ENCODE measurements around the gene HABP2.

The HABP2 gene

DNA sequence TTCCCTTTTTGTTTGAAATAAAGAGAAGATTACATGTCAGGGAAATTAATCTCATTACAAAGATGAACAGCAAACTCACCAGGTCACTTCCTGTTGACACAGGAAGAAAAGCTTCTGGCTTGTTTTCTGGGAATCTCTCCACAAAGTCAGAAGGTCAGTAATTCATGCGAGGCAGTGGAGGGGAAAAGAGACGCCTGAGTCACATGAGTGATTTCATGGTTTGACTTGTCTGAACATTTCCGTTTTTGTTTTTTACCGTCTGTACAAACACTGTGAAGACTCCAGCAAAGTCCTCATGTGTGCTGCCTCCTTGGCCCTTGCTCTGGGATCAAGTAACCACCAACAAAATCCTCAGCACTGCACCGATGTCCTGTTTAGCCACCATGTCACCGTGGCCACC lies 2.5 kb upstream of the HABP2 start:
- Mint-ChIP-seq H3K36me3 (ENCODE audit: insufficient read depth) (no peaks in the 10 kb centered on the region), H3K27me3 (peaks cover 24% of the 10 kb centered on the region), H3K4me1 (no peaks in the 10 kb centered on the region), H3K9me3 (no peaks in the 10 kb centered on the region), H3K27ac (ENCODE audit: low read depth) (no peak overlapping the region), H3K4me3 (no peak overlapping the region)
- DNase-seq (ENCODE audit: low spot score in 2 of 2) (no peak), ATAC-seq (replicated peaks; ENCODE audit: extremely low read depth, poor library complexity, severe bottlenecking) (no peak)

DNA sequence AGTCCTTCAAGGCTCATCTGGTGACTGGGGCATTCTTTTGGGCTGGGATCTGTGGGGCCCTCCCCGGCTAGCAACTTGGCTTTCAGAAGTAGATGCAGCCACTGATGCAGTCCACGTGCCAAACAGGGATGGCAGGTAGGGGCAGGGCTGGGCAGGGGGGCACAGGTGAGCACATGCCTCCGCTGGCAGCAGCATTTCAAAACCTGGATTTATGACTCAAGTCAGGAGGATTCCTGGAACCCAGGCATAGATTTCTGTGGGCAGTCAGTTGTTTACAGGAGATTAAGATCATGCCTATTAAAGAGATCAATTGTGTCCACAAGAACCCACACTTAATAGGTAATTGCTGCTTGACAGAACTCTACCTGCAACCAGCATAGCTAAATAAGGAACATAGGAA lies 839 bp upstream of the HABP2 start:
- Mint-ChIP-seq H3K36me3 (ENCODE audit: insufficient read depth) (no peaks in the 10 kb centered on the region), H3K27me3 (peaks cover 28% of the 10 kb centered on the region), H3K4me3 (no peak overlapping the region), H3K9me3 (no peaks in the 10 kb centered on the region), H3K4me1 (no peaks in the 10 kb centered on the region), H3K27ac (ENCODE audit: low read depth) (no peak overlapping the region)
- ATAC-seq (replicated peaks; ENCODE audit: extremely low read depth, poor library complexity, severe bottlenecking) = no peak
- DNase-seq (ENCODE audit: low spot score in 2 of 2) = no peak

- Mint-ChIP-seq H3K4me1 (no peaks in the 10 kb centered on the region), H3K27me3 (peaks cover 38% of the 10 kb centered on the region), H3K4me3 (no peak overlapping the region), H3K36me3 (ENCODE audit: insufficient read depth) (no peaks in the 10 kb centered on the region), H3K27ac (ENCODE audit: low read depth) (no peak overlapping the region), H3K9me3 (no peaks in the 10 kb centered on the region)
- ATAC-seq (replicated peaks; ENCODE audit: extremely low read depth, poor library complexity, severe bottlenecking) (no peak), DNase-seq (ENCODE audit: low spot score in 2 of 2) (no peak)
Observed at GRCh38 chr10:113553149-113553548, 296 bp downstream of the HABP2 start.

DNA sequence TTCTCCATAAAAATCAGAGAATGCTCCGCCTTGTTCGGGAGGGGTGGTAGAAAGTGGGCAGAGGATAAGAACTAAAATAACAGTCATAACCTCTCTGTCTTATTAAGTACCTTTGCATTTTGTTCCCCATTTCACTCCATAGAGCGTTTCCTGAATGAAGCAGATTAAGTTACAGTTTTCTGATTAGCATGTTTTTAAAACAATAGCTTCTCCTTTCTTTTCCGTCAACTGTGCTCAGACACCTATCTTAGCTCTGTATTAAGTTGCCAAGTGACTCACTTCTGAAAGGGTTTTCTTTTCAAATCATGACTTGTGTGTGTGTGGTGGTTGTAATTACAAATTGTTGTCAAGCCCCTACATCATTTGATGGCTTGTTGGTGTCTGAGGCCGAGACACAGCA lies 1.4 kb downstream of the HABP2 start:
- H3K9me3 Mint-ChIP-seq = no peaks in the 10 kb centered on the region
- no peak for ATAC-seq (replicated peaks; ENCODE audit: extremely low read depth, poor library complexity, severe bottlenecking)
- H3K27me3 Mint-ChIP-seq = peaks cover 44% of the 10 kb centered on the region
- H3K4me1 Mint-ChIP-seq = no peaks in the 10 kb centered on the region
- H3K4me3 Mint-ChIP-seq = no peak overlapping the region
- DNase-seq (ENCODE audit: low spot score in 2 of 2) = no peak
- no peak overlapping the region for H3K27ac Mint-ChIP-seq (ENCODE audit: low read depth)
- no peaks in the 10 kb centered on the region for H3K36me3 Mint-ChIP-seq (ENCODE audit: insufficient read depth)

- Mint-ChIP-seq H3K4me1 (no peaks in the 10 kb centered on the region), H3K4me3 (no peak overlapping the region), H3K36me3 (ENCODE audit: insufficient read depth) (no peaks in the 10 kb centered on the region), H3K27me3 (peaks cover 54% of the 10 kb centered on the region), H3K27ac (ENCODE audit: low read depth) (no peak overlapping the region), H3K9me3 (no peaks in the 10 kb centered on the region)
- ATAC-seq (replicated peaks; ENCODE audit: extremely low read depth, poor library complexity, severe bottlenecking) (no peak), DNase-seq (ENCODE audit: low spot score in 2 of 2) (no peak)
Observed at GRCh38 chr10:113555245-113555644, 2.4 kb downstream of the HABP2 start.

DNA sequence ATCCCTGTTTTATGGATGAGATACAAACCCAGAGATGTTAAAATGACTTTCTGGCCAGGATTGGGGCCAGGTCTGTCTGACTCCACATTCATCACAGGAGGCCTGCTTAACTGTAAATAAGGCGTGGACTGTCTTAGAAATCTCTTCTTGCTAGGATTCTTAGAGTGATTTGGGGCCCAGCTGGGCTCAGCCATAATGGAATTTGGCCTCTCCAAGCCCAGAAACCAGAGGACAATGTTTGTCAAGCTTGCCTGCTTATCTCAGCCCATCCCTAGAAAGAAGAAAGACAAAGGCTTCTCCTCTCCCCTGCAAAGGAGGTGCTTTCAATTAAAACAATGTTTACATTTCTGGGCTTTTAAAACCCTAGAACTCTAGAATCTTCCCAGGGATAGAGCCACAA lies 2.9 kb downstream of the HABP2 start:
- ATAC-seq (replicated peaks; ENCODE audit: extremely low read depth, poor library complexity, severe bottlenecking) (no peak), DNase-seq (ENCODE audit: low spot score in 2 of 2) (no peak)
- Mint-ChIP-seq H3K27ac (ENCODE audit: low read depth) (no peak overlapping the region), H3K9me3 (no peaks in the 10 kb centered on the region), H3K36me3 (ENCODE audit: insufficient read depth) (no peaks in the 10 kb centered on the region), H3K27me3 (peaks cover 58% of the 10 kb centered on the region), H3K4me3 (no peak overlapping the region), H3K4me1 (no peaks in the 10 kb centered on the region)

DNA sequence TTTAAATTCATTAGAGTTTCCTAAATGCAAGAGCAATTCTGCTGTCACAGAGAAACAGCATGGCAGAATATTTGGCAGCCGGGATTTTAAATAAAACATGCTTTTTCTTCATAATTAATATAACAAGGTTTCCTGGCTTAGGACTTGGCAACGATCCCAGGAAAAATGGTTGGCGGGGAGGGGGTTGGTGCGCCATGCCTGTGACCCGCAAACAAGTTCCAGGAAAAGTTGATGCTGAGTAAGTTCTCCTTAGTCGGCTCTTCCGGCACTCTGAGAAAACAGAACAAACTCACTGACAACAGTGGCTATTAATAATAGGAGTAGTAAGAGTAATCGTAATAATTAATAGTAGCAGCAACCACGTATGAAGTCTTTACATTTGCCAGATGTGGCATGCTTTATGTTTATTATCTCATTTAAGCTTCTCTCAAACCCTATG lies 4.6 kb downstream of the HABP2 start:
- Mint-ChIP-seq H3K27ac (ENCODE audit: low read depth) (no peak overlapping the region), H3K27me3 (peaks cover 58% of the 10 kb centered on the region), H3K4me1 (no peaks in the 10 kb centered on the region), H3K9me3 (no peaks in the 10 kb centered on the region), H3K4me3 (no peak overlapping the region), H3K36me3 (ENCODE audit: insufficient read depth) (no peaks in the 10 kb centered on the region)
- DNase-seq (ENCODE audit: low spot score in 2 of 2) (no peak), ATAC-seq (replicated peaks; ENCODE audit: extremely low read depth, poor library complexity, severe bottlenecking) (no peak)

DNA sequence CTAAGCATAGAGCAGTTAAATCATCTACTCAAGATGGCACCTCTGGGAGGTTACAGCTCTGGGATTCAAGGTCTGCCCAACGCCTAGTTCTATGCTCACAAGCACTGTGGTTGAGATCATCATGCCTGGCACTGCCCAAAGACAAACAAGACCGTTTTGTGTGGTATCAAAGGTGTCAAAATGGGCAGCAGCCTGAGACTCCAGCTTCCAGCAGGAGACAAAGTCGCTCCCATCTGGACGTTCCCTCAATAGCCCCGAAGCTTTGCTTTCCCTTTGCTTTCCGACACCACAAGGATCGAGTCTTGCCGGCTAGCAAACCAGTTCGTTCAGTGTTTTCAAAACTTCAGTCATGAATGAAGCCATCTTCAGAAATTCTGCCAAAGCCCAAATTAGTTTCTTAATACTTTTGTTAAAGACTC lies 5.1 kb downstream of the HABP2 start:
- DNase-seq (ENCODE audit: low spot score in 2 of 2) (no peak), ATAC-seq (replicated peaks; ENCODE audit: extremely low read depth, poor library complexity, severe bottlenecking) (no peak)
- peaks cover 57% of the 10 kb centered on the region for H3K27me3 Mint-ChIP-seq
- no peaks in the 10 kb centered on the region for H3K9me3 Mint-ChIP-seq
- no peaks in the 10 kb centered on the region for H3K36me3 Mint-ChIP-seq (ENCODE audit: insufficient read depth)
- no peak overlapping the region for H3K27ac Mint-ChIP-seq (ENCODE audit: low read depth)
- no peak overlapping the region for H3K4me3 Mint-ChIP-seq
- peaks cover under 1% of the 10 kb centered on the region for H3K4me1 Mint-ChIP-seq

DNA sequence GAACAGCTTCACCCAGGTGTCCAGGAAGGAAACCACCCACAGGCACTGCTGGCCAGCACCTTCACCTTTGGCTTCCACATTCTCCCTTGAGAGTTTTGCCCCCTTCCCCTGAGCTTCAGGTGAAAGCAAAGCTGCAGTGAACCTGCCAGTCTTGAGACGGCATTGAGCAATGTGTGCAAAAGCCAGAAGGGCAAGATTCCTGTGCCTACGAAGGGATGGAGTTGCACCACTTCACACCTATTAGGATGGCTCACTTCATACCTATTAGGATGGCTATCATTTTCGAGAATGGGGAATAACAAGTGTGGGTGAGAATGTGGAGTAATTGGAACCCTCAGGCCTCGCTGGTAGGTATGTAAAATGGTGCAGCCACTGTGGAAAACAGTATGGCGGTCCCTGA lies 7.2 kb downstream of the HABP2 start:
- H3K36me3 Mint-ChIP-seq (ENCODE audit: insufficient read depth) = no peaks in the 10 kb centered on the region
- peaks cover 35% of the 10 kb centered on the region for H3K27me3 Mint-ChIP-seq
- no peak overlapping the region for H3K4me3 Mint-ChIP-seq
- peaks cover 7% of the 10 kb centered on the region for H3K4me1 Mint-ChIP-seq
- no peaks in the 10 kb centered on the region for H3K9me3 Mint-ChIP-seq
- H3K27ac Mint-ChIP-seq (ENCODE audit: low read depth) = no peak overlapping the region
- no peak for ATAC-seq (replicated peaks; ENCODE audit: extremely low read depth, poor library complexity, severe bottlenecking)
- no peak for DNase-seq (ENCODE audit: low spot score in 2 of 2)

DNA sequence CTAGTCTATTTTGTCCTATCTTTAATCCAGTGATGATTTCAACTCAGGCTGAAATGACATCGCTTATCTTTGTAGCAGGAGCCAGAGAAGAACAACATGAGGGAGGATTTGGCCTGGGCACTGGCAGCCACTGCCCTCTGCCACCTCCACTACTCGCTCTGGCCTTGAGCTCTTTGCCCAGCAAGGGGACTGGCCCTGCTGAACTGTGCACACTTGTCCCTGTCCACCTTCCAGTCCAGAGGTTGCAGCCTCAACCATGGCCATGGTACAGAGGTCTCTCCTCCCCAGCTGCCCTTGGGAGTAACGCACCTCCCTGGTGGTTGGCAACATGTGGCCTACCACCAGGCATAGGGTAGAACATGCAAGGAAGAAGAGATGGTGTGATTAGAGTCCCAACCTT lies 8.4 kb downstream of the HABP2 start:
- Mint-ChIP-seq H3K4me3 (no peak overlapping the region), H3K9me3 (no peaks in the 10 kb centered on the region), H3K27ac (ENCODE audit: low read depth) (no peak overlapping the region), H3K4me1 (peaks cover 7% of the 10 kb centered on the region), H3K27me3 (peaks cover 34% of the 10 kb centered on the region), H3K36me3 (ENCODE audit: insufficient read depth) (no peaks in the 10 kb centered on the region)
- DNase-seq (ENCODE audit: low spot score in 2 of 2) = no peak
- no peak for ATAC-seq (replicated peaks; ENCODE audit: extremely low read depth, poor library complexity, severe bottlenecking)

- no peak for ATAC-seq (replicated peaks; ENCODE audit: extremely low read depth, poor library complexity, severe bottlenecking)
- H3K27me3 Mint-ChIP-seq = peaks cover 30% of the 10 kb centered on the region
- no peak overlapping the region for H3K27ac Mint-ChIP-seq (ENCODE audit: low read depth)
Observed at GRCh38 chr10:113562069-113562468, 9.2 kb downstream of the HABP2 start.

DNA sequence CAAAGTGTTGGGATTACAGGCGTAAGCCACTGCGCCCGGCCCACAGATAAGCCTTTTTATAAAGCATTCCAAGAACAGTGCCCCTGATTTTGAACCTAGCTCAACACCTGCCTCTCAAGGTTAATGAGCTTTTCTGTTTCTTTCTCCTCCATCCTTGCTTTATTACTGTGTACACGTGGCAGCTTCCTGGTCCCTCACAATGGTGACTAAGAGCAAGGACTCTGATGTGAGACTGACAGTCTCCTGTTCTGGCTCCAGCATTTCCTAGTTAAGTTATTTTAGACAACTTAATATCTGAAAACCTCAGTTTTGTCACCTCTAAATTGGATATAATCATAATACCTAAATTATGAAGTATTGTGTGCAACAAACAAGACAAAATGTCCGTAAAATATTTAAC lies 9.9 kb downstream of the HABP2 start:
- DNase-seq (ENCODE audit: low spot score in 2 of 2) (no peak), ATAC-seq (replicated peaks; ENCODE audit: extremely low read depth, poor library complexity, severe bottlenecking) (no peak)
- H3K27me3 Mint-ChIP-seq = peaks cover 24% of the 10 kb centered on the region
- no peak overlapping the region for H3K27ac Mint-ChIP-seq (ENCODE audit: low read depth)
- H3K4me1 Mint-ChIP-seq = peaks cover 7% of the 10 kb centered on the region
- H3K4me3 Mint-ChIP-seq = no peak overlapping the region
- no peaks in the 10 kb centered on the region for H3K36me3 Mint-ChIP-seq (ENCODE audit: insufficient read depth)
- H3K9me3 Mint-ChIP-seq = no peaks in the 10 kb centered on the region

More at GRCh38 chr10:113562069-113562468, 9.2 kb downstream of the HABP2 start:
- Mint-ChIP-seq H3K9me3 (no peaks in the 10 kb centered on the region), H3K36me3 (ENCODE audit: insufficient read depth) (no peaks in the 10 kb centered on the region), H3K4me3 (no peak overlapping the region), H3K4me1 (peaks cover 7% of the 10 kb centered on the region)
- no peak for DNase-seq (ENCODE audit: low spot score in 2 of 2)

GRCh38 chr10:113563306-113564088 lies 10.6 kb downstream of the HABP2 start:
- DNase-seq (ENCODE audit: low spot score in 2 of 2) (peak; percentile 45 to 49), ATAC-seq (replicated peaks; ENCODE audit: extremely low read depth, poor library complexity, severe bottlenecking) (peak; percentile 69)
- no peaks in the 10 kb centered on the region for H3K9me3 Mint-ChIP-seq
- H3K36me3 Mint-ChIP-seq (ENCODE audit: insufficient read depth) = peaks cover 2% of the 10 kb centered on the region
- H3K4me3 Mint-ChIP-seq = peak overlapping the region; percentile 68
- H3K4me1 Mint-ChIP-seq = peaks cover 7% of the 10 kb centered on the region
- H3K27ac Mint-ChIP-seq (ENCODE audit: low read depth) = no peak overlapping the region
- H3K27me3 Mint-ChIP-seq = peaks cover 29% of the 10 kb centered on the region

All from central memory CD8-positive, alpha-beta T cell (primary cell).